Activated CD8-positive, alpha-beta T cell treated with anti-CD3 and anti-CD28 coated beads for 36 hours (primary cell): ENCODE data around the gene CDH11. TPM values are rescaled to one million over a fixed set of nuclear protein-coding genes. Genes with fewer than 3 reads are reported as not detected.

Source experiments
- ATAC-seq: fragments of 200-7000 bp; cut with Tn5 transposase; one replicate; pipeline ENCODE4 v1.10.0; 2021; ENCODE audit warnings: mild to moderate bottlenecking, moderate library complexity
- CTCF ChIA-PET: fragments of 350-600 bp; sonication (Branson Sonifier 250); formaldehyde crosslinking; loops from one replicate; lab custom pipeline; 2021; ENCODE audit warnings: antibody characterized with exemption; lab: Charles Lee
- POLR2A ChIA-PET: fragments of 350-600 bp; sonication (Branson Sonifier 250); formaldehyde crosslinking; loops from one replicate; lab custom pipeline; 2021; ENCODE audit warnings: antibody characterized with exemption; lab: Charles Lee
- DNase-seq: peaks from one replicate; pipeline ENCODE4 v3.0.0-alpha.2; 2020
- H3K27ac Mint-ChIP-seq: one replicate; pipeline ENCODE4 v1.8.0; 2021; ENCODE audit warnings: mild to moderate bottlenecking, mixed read lengths
- H3K27me3 Mint-ChIP-seq: one replicate; pipeline ENCODE4 v1.8.0; 2021; ENCODE audit warnings: mixed read lengths
- H3K36me3 Mint-ChIP-seq: one replicate; pipeline ENCODE4 v1.8.0; 2021; ENCODE audit warnings: low read depth, mixed read lengths
- H3K4me1 Mint-ChIP-seq: one replicate; pipeline ENCODE4 v1.8.0; 2021; ENCODE audit warnings: low read depth, mixed read lengths
- H3K4me3 Mint-ChIP-seq: one replicate; pipeline ENCODE4 v1.8.0; 2021; ENCODE audit warnings: mild to moderate bottlenecking, moderate library complexity, mixed read lengths
- H3K9me3 Mint-ChIP-seq: one replicate; pipeline ENCODE4 v1.8.0; 2021; ENCODE audit warnings: mixed read lengths
- CTCF ChIP-seq: fragments of 200-600 bp; IDR thresholded peaks from one replicate; pipeline ENCODE4 v1.8.0; 2022; ENCODE audit warnings: antibody characterized with exemption, mild to moderate bottlenecking
- intact Hi-C: fragments of 100-400 bp; cut with micrococcal nuclease; formaldehyde crosslinking; loops from one replicate; pipeline ENCODE4 v1.10.0; 2022
- total RNA-seq, 2 experiments: library from RNA; stranded (reverse); gene quantifications; one replicate each; pipeline ENCODE4 v1.2.3, GENCODE V29; 2021

Gene CDH11
- total RNA-seq, 2 experiments from 2014 or later = not detected

- no peak overlapping the region for H3K4me3 Mint-ChIP-seq
- intact Hi-C loops = no loop called here
- H3K4me1 Mint-ChIP-seq = no peaks in the 10 kb centered on the region
- TF ChIP-seq CTCF = no peak
- ChIA-PET CTCF (no interaction called here), POLR2A (no interaction called here)
- ATAC-seq (no peak), DNase-seq (no peak)
- H3K27me3 Mint-ChIP-seq = no peaks in the 10 kb centered on the region
- H3K27ac Mint-ChIP-seq = no peak overlapping the region
- H3K36me3 Mint-ChIP-seq = no peaks in the 10 kb centered on the region
- H3K9me3 Mint-ChIP-seq = peaks cover 2% of the 10 kb centered on the region
Measured at GRCh38 chr16:65136681-65137080, 14.8 kb upstream of the CDH11 start.

- POLR2A ChIA-PET = no interaction called here
- Mint-ChIP-seq H3K27ac (no peak overlapping the region), H3K9me3 (no peaks in the 10 kb centered on the region), H3K4me3 (no peak overlapping the region), H3K4me1 (no peaks in the 10 kb centered on the region), H3K27me3 (peaks cover 16% of the 10 kb centered on the region), H3K36me3 (no peaks in the 10 kb centered on the region)
- CTCF ChIA-PET = interaction anchor here (0.6 kb wide), 1 partner anchor 11 kb away, joined by 3 read pairs; no protein-coding TSS in a partner anchor
- DNase-seq = no peak
- intact Hi-C loops = no loop called here
- ATAC-seq = peak; percentile 53
- TF ChIP-seq CTCF = peak; percentile 29
Measured at GRCh38 chr16:65126845-65127624, 5.2 kb upstream of the CDH11 start.

- Mint-ChIP-seq H3K4me3 (no peak overlapping the region), H3K36me3 (no peaks in the 10 kb centered on the region), H3K27ac (no peak overlapping the region), H3K27me3 (peaks cover 19% of the 10 kb centered on the region), H3K4me1 (no peaks in the 10 kb centered on the region), H3K9me3 (no peaks in the 10 kb centered on the region)
- ATAC-seq = no peak
- TF ChIP-seq CTCF = no peak
- ChIA-PET CTCF (no interaction called here), POLR2A (no interaction called here)
- intact Hi-C loops = no loop called here
- DNase-seq = no peak
Measured at GRCh38 chr16:65125871-65126270, 4.0 kb upstream of the CDH11 start.

GRCh38 chr16:65125322-65125721 is 3.5 kb upstream of the CDH11 start:
- ATAC-seq = no peak
- POLR2A ChIA-PET = no interaction called here
- DNase-seq = no peak
- CTCF ChIA-PET = no interaction called here
- H3K27me3 Mint-ChIP-seq = peaks cover 21% of the 10 kb centered on the region
- H3K4me1 Mint-ChIP-seq = no peaks in the 10 kb centered on the region
- H3K4me3 Mint-ChIP-seq = no peak overlapping the region
- H3K36me3 Mint-ChIP-seq = no peaks in the 10 kb centered on the region
- no peak overlapping the region for H3K27ac Mint-ChIP-seq
- TF ChIP-seq CTCF = no peak
- H3K9me3 Mint-ChIP-seq = no peaks in the 10 kb centered on the region
- intact Hi-C loops = no loop called here

- H3K27ac Mint-ChIP-seq = no peak overlapping the region
- H3K27me3 Mint-ChIP-seq = peaks cover 27% of the 10 kb centered on the region
- no peaks in the 10 kb centered on the region for H3K36me3 Mint-ChIP-seq
- TF ChIP-seq CTCF = no peak
- no peaks in the 10 kb centered on the region for H3K4me1 Mint-ChIP-seq
- CTCF ChIA-PET = no interaction called here
- intact Hi-C loops = no loop called here
- ATAC-seq (no peak), DNase-seq (no peak)
- H3K4me3 Mint-ChIP-seq = no peak overlapping the region
- POLR2A ChIA-PET = no interaction called here
- no peaks in the 10 kb centered on the region for H3K9me3 Mint-ChIP-seq
Measured at GRCh38 chr16:65124596-65124995, 2.7 kb upstream of the CDH11 start.
